Measurements from ENCODE around the gene SLC10A6.
"Not testable (repeated sequence)": the region's sequence is repeated elsewhere in the genome, so short reads cannot be mapped to it uniquely, and the experiment has no call there.

SLC10A6 gene, protein sequence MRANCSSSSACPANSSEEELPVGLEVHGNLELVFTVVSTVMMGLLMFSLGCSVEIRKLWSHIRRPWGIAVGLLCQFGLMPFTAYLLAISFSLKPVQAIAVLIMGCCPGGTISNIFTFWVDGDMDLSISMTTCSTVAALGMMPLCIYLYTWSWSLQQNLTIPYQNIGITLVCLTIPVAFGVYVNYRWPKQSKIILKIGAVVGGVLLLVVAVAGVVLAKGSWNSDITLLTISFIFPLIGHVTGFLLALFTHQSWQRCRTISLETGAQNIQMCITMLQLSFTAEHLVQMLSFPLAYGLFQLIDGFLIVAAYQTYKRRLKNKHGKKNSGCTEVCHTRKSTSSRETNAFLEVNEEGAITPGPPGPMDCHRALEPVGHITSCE

GRCh38 chr4:86848732-86849619 lies at the start of gene SLC10A6:
Gene SLC10A6, minus strand, starts transcription at chr4:86849384. Its CDS starts 269 bp downstream, at chr4:86849115.
- DNase-seq (ENCODE audit: low spot score) = no peak

- DNase-seq (ENCODE audit: low spot score) = no peak
Observed at GRCh38 chr4:86898562-86898961, 49.4 kb upstream of the SLC10A6 start.

- DNase-seq (ENCODE audit: low spot score) = no peak
Observed at GRCh38 chr4:86896596-86896995, 47.4 kb upstream of the SLC10A6 start.

- peak; percentile 82 for DNase-seq (ENCODE audit: low spot score)
Observed at GRCh38 chr4:86895692-86896488, 46.7 kb upstream of the SLC10A6 start.

DNA sequence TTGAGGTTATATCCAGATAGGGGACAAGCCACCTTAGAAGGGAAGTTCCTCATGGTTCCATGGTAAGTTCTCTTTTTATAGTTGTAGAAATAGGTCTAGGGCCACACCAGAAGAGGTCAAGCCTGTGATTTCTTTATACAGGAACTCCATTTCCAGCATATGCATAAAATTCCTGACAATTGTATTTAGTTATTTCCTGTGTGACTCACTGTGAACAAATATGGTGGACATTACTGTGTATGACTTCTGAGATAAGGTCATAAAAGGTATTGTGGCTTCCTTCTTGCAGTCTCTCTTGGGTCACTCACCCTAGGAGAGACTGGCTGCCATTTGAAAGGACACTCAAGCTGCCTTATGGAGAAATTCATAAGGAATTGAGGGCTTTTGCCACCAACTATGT lies 45.3 kb upstream of the SLC10A6 start:
- no peak for DNase-seq (ENCODE audit: low spot score)

DNA sequence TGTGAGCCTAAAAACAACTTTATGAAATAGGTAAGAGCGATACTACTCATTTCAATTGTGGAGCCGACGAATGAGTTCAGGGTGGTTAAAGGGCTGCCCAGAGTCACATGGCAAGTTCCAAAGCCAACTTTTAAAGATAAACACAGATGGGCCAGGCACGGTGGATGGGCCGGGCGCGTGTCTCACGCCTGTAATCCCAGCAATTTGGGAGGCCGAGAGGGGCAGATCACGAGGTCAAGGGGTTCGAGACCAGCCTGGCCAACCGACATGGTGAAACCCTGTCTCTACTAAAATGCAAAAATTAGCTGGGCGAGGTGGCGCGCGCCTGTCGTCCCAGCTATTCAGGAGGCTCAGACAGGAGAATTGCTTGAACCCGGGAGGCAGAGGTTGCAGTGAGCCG lies 44.0 kb upstream of the SLC10A6 start:
- DNase-seq (ENCODE audit: low spot score) = no peak

GRCh38 chr4:86892636-86892960 lies 43.4 kb upstream of the SLC10A6 start:
- no peak for DNase-seq (ENCODE audit: low spot score)

DNA sequence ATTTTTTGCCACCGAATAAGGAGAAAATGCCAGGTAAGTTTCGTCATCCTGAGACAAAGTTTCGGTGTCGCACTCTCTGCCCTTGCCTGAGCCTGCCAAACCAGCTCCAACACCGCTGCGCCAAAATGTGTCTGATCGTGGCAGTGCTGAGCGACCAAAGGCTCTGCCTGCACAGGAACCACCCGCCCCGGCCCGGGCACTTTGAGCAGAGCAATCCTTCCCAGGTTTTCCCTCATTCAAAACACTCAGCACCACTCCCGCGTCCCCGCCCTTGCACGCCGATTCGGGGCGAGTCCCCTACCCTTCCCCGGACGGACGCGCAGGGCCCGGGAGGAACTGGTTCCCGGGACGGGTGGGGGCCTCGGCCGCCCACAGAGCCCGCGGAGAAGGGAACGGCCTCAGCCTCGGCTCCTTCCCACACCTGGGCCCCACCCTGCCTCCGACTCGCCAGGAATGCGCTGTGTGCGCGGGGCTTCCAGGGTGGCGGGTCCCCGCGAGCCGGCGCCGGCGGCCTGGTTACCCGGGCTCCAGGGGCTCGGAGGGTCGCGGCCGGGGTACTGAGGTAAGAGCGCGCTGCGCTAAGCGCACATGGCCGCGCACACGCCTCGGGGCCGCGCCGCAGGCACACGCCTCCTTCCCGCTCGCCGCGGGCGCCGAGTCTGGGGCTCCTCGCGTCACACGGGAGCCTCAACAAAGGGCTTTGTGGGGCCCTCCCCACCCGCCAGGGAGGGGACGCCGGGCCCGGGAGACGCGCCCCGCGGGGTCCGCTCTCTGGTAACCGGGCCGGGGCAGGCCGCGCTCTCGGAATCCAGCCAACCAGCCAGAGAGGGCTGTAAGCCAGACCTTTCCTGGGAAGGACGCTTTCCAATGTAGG lies 42.8 kb upstream of the SLC10A6 start, which contains the start of gene C4orf36:
Gene C4orf36 (minus strand): TSS at position 661 of the 874 bp plus-strand sequence. CDS start 902 bp downstream, outside the sequence.
- no peak for DNase-seq (ENCODE audit: low spot score)

- no peak for DNase-seq (ENCODE audit: low spot score)
Observed at GRCh38 chr4:86890790-86891189, 41.6 kb upstream of the SLC10A6 start.

DNA sequence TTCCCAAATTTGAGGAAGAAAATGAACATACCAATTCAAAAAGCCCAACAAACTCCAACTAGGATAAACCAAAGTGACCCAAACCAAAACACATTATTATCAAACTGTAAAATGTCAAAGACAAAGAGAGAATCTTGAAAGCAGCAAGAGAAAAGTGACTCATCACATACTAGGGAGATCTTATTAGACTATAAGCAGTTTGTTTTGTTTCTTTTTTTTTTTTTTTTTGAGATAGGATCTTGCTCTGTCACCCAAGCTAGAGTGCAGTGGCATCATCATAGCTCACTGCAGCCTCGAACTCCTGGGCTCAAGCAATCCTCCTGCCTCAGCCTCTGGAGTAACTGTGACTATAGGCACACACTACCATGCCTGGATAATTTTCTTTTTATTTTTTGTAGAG lies 30.5 kb upstream of the SLC10A6 start:
- DNase-seq (ENCODE audit: low spot score) = no peak

GRCh38 chr4:86878640-86879039 lies 29.5 kb upstream of the SLC10A6 start:
- DNase-seq (ENCODE audit: low spot score) = peak; percentile 22

GRCh38 chr4:86876894-86877685 lies 27.9 kb upstream of the SLC10A6 start:
- DNase-seq (ENCODE audit: low spot score) = no peak

DNA sequence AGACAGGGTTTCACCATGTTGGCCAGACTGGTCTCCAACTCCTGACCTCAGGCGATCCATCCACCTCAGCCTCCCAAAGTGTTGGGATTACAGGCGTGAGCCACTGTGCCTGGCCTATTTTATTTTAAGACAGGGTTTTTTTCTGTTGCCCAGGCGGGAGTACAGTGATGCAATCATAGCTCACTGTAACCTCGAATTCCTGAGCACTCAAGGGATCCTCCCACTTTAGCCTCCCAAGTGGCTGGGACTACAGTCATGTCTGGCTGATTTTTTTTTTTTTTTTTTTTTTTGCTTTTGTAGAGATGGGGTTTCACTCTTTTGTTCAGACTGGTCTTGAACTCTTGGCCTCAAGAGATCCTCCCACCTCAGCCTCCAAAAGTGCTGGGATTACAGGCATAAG lies 26.3 kb upstream of the SLC10A6 start:
- DNase-seq (ENCODE audit: low spot score) = not testable (repeated sequence)

- DNase-seq (ENCODE audit: low spot score) = no peak
Observed at GRCh38 chr4:86872135-86872534, 23.0 kb upstream of the SLC10A6 start.

- DNase-seq (ENCODE audit: low spot score) = peak; percentile 21
Observed at GRCh38 chr4:86870442-86871069, 21.4 kb upstream of the SLC10A6 start.

DNA sequence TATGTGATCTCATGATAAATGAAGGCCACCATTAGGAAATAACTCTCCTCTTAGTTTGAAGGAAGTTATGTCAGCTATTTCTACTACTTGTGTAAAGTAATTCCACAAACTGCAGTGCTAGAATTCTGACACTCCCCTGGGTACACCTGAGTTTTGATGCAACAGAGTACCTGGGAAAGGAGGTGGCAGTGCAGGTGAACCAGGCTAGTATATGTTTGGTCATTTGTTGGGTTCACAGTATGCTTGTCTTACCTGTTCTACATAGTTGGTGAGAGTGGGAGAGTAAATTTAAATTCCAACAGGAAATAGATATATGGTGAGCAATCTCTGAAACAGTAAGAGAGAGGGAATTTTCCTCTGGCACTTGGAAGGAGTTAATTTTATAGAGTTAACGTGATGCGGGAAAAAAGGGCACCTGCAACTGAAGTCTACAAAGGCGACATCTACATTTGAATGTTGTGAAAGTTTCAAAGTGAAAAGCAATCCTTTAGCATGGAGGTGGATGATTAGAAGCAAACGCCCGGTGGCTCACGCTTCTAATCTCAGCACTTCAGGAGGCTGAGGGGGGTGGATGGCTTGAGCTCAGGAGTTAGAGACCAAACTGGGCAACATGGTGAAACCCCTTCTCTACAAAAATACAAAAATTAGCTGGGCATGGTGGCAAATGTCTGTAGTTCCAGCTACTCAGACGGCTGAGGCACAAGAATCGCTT lies 8.3 kb upstream of the SLC10A6 start:
- no peak for DNase-seq (ENCODE audit: low spot score)

- no peak for DNase-seq (ENCODE audit: low spot score)
Observed at GRCh38 chr4:86856896-86857295, 7.7 kb upstream of the SLC10A6 start.

- DNase-seq (ENCODE audit: low spot score) = no peak
Observed at GRCh38 chr4:86855572-86855971, 6.4 kb upstream of the SLC10A6 start.

- DNase-seq (ENCODE audit: low spot score) = no peak
Observed at GRCh38 chr4:86853209-86853608, 4.0 kb upstream of the SLC10A6 start.

Measured in NAMALWA (cell line).